SK-N-SH (cell line): ENCODE data around the gene ANO10.

Experiments used
- FOXJ3 ChIP-seq: sonication (generic); formaldehyde crosslinking; IDR thresholded peaks from 2 replicates; pipeline ENCODE4 v1.5.1; 2020; ENCODE audit warnings: mild to moderate bottlenecking, missing genetic modification reagents
- YY1 ChIP-seq: IDR thresholded peaks from 2 replicates; pipeline ENCODE4 v1.4.0; 2012; ENCODE audit warnings: low read depth, mild to moderate bottlenecking
- ZBTB33 ChIP-seq: IDR thresholded peaks from 2 replicates; pipeline ENCODE4 v1.4.0; 2012; ENCODE audit warnings: low read depth, borderline replicate concordance
- TF ChIP-seq, protein P1 (sequence below): fragments of 200-600 bp; sonication (generic); IDR thresholded peaks from 2 replicates; pipeline ENCODE4 v1.6.1; 2017; ENCODE audit warnings: antibody characterized with exemption, mild to moderate bottlenecking, moderate library complexity

- TF ChIP-seq, protein P1, sequence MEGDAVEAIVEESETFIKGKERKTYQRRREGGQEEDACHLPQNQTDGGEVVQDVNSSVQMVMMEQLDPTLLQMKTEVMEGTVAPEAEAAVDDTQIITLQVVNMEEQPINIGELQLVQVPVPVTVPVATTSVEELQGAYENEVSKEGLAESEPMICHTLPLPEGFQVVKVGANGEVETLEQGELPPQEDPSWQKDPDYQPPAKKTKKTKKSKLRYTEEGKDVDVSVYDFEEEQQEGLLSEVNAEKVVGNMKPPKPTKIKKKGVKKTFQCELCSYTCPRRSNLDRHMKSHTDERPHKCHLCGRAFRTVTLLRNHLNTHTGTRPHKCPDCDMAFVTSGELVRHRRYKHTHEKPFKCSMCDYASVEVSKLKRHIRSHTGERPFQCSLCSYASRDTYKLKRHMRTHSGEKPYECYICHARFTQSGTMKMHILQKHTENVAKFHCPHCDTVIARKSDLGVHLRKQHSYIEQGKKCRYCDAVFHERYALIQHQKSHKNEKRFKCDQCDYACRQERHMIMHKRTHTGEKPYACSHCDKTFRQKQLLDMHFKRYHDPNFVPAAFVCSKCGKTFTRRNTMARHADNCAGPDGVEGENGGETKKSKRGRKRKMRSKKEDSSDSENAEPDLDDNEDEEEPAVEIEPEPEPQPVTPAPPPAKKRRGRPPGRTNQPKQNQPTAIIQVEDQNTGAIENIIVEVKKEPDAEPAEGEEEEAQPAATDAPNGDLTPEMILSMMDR = no peak
- no peak for TF ChIP-seq YY1
- no peak for TF ChIP-seq FOXJ3 (CRISPR knock-in tag)
- no peak for TF ChIP-seq ZBTB33
Measured at GRCh38 chr3:43400781-43401730, 220.8 kb downstream of the ANO10 start.
